Epithelial cell of prostate (primary cell): Measurements from ENCODE around the gene FRK.

Experiments
- DNase-seq: peaks from one replicate; pipeline ENCODE4 v3.0.0-alpha.2; 2011; ENCODE audit warnings: low read depth, low spot score
- H3K27ac ChIP-seq: fragments of 450-650 bp; 2 replicates; pipeline ENCODE4 v1.5.1; 2017; ENCODE audit warnings: mild to moderate bottlenecking

FRK gene

DNA sequence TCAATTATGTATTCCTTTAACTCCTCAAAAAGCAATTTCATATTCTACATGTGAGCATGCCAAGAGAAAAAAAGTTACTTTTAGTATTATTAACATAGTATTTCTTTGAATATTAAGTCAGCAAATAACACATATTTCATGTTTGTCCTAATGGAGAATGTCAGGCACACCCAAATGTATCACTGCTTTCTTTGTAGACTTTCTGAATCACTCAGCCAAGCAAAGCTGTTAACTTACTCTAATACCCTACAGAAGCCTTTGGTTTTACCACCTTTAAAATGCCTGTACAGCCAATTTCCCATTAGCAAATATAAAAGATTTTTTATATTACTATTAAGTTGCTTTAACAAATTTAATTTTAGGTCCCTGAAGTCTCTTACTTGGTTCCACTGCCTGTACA lies 23.8 kb downstream of the FRK start:
- H3K27ac ChIP-seq, result peak overlapping the region; percentile 50
- no peak for DNase-seq

DNA sequence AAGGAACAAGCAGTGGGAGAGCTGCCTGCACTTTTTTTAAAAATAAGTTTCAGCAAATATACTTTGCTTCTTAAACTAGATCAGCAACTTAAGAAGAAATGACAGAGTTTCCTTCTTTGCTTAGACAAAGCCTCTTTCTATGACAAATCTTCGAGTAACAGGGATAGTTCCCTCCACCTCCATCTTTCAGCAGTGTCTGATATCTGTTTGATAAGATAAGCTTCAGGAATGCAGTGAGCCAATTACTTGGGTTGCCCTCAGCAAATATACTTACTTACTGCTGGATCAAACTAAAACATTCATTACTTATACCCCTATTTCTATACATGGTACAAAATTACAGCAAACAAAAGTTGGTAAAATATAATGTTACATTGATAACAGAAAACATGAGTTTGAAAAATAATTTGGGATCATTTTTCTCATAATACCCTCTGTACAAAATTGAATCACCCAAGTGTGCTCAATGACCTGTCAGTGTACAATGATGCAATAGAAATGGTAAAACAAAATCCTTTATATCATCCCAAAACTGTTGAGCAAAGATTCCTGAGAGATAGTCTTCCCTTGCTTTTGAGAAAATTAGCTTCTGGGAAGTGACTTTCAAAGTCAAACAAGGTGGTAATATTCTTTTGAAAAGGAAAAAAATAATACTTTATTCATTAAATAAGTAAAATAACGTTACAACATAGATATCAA lies 24.5 kb downstream of the FRK start:
- DNase-seq, result no peak

DNA sequence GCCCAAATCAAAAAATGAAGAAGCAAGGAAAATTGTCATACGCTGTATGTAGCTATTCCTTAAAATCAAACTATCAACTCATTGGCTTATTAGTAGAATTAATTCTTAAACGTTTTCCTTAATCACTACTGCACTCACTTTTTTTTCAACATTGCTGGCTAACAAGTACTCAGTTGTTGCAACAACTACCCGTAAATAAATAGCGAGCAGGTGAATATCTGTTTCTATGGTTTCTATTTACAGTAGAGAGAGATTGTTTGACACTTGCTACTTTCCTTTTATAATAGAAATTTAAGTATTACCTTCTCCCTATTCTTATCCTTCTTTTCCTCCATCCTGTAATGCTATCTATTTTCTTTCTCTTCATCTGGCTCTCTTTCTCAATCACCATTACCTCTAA lies 25.1 kb downstream of the FRK start:
- DNase-seq, result no peak
- peak overlapping the region; percentile 50 for H3K27ac ChIP-seq

More for the DNA sequence above, 24.5 kb downstream of the FRK start:
- peak overlapping the region; percentile 50 for H3K27ac ChIP-seq

DNA sequence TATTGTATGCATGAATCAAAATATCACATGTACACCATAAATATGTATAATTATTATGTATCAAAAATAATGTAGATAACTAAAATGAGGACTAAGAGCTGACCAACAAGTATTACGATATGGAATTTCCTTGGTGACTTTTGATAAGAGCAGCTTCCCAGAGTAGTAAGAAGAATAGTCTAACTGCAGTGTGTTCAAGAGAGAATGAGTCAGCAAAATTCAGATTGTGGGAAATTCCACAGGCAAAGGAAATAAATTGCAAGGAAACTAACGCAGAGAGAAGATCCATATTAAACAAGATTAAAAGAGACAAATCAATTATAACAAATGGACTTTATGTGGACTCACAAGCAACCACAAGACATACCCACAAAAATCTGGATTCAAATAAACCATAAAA lies 26.4 kb downstream of the FRK start:
- H3K27ac ChIP-seq, result no peak overlapping the region
- DNase-seq, result no peak

DNA sequence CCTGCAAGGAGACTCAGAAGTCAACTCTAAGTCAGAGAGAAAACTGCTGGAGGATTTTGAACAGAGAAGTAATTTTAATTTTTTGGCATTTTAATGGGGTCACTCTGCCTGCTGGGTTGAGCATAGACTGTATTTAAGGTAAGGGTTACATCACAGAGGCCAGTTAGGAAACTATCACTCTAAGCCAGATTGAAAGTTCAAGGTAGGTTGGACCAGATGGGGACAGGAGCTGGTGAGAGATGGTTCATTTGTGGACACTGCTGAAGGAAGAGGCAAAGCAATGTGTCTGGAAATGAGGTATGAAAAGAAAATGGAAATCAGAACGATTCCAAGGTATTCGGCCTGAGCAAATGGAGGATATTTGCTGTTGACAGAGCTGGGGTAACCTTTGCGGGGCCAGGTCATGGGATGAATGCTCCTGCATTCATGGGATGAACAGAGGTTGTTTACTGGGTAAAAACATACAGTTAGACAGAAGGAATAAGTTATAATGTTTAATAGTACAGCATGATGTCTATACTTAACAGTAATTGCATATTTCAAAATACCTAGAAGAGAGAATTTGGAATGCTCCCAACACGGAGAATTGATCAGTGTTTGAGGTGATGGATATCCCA lies 26.9 kb downstream of the FRK start:
- no peak overlapping the region for H3K27ac ChIP-seq
- no peak for DNase-seq

DNA sequence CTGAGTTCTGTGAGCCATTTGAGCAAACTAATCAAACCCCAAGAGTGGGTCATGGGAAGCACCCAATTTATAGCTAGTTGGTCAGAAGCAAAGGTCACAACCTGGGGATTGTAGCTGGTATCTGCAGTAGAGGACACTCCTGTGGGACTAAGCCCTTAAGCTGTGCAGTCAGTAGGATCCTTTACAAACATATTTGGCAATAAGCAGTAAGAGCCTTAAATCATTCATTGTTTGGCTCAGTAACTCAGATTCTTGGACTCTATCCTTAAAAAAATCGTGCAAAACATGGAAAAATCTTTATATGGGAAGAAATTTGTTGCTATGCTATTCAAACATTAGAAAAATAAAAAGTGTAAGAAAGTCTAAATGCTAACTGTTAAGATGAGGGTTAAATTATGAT lies 29.9 kb downstream of the FRK start:
- no peak for DNase-seq
- H3K27ac ChIP-seq, result no peak overlapping the region

DNA sequence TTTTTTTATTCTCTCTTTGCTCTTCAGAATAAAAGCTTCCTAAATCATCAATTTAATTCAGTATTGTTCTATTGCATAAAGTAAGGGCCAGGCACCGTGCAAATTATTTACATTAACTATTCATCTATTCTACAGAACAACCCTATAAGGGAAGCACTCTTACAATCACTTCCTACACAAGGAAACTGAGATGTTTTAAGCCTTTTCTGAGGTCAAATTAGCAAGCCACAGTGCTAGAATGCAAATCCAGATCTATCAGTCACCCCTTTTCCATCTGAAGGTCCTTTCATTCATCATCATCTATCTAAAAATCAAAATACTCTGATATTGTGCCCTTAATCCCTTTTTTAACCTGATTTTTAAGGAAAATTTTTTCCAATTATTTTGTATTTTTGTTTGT lies 31.2 kb downstream of the FRK start:
- no peak for DNase-seq
- H3K27ac ChIP-seq, result no peak overlapping the region

DNA sequence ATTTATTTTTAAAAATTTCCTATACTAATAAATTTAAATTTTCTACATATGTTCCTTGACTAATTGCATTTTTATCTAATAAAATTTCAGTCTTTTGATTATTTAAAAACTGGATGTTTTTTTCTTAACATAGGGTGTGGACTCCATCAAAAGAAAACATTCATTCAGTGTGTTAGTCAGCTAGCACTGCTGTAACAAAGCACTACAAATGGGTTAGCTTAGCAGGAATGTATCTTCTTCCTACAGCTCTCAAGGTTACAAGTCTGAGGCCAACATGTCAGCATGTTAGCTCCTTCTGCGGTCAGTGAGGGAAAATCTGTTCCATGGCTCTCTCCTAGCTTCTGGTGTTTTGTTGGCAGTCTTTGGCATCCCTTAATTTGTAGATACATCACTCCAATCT lies 32.5 kb downstream of the FRK start:
- DNase-seq, result no peak
- no peak overlapping the region for H3K27ac ChIP-seq

DNA sequence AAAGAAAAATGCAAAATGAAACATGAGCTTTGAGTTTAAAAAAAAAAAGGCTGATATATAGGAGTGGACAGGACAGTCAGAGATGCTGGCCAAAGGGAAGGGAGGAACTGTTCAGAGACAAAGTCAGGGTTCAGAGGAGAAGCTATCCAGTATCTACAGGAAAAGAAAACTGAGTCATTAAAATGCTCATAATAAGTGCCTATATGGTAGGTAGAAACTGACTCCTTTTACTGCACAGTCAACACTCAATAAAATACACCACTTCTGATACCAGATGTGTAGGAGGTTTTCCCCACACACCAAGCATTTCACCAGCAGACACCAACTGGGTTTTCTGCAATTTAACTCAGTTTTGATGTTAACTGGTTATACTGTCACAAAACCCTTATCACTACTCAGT lies 32.9 kb downstream of the FRK start:
- DNase-seq, result no peak
- H3K27ac ChIP-seq, result no peak overlapping the region

DNA sequence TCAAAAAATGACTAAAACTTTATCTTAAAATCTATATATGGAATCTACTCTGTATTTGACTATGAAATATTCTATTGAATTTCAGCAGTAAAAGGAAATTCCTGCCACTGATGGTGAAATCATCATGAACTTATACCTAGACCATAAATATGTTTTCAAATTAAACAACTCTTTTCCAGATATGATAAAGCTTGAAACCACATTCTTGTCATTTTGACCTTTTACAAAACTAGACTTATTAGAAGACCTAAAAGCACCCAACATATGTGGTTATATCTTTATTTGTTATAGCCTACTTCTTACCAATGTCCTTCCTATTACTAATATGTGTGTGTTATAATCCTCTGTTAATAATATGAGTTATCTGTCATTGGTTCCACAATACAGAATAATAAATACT lies 35.3 kb downstream of the FRK start:
- DNase-seq, result no peak
- no peak overlapping the region for H3K27ac ChIP-seq

DNA sequence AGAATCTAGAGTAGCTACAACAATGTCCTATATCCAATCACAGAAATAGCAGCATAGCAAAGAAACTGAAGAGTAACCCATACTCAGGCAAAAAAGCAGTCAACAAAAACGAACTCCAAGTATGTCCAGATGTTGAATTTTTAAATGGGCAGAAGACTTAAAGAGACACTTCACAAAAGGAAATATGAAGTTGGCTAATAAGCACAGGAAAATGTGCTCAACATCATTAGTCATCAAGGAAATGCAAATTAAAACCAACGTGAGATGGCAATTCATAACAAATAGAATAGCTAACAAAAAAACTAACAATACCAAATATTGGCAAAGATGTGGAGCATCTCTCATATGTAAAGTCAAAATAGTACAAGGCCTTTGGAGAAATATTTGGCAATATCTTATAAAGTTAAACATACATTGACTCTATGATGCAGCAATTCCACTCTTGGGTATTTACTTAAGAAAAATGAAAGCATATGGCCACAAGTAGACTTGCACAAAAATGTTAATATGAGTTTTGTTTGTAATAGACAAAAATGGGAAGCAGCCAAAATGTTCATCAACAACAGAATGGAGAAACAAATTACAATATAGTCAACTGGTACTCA lies 37.7 kb downstream of the FRK start:
- H3K27ac ChIP-seq, result no peak overlapping the region
- DNase-seq, result no peak

DNA sequence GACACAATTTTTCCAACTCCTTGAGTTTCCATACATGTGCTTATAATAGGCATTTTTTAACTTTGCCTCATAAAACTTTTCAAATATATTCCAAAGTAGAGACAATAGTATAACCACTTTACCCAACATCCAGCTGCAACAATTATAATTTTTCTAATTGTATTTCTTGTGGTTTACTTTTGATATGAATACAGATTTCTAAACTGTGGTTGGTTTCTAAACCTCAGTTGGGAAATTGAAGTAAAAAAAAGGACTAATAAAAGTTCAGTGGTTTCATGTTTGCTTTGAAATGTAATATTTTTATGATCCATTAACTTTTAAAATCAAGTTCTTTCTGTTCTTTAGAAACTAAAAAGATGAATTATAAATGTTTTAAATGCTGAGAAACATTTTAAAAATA lies 40.0 kb downstream of the FRK start:
- H3K27ac ChIP-seq, result no peak overlapping the region
- DNase-seq, result no peak

DNA sequence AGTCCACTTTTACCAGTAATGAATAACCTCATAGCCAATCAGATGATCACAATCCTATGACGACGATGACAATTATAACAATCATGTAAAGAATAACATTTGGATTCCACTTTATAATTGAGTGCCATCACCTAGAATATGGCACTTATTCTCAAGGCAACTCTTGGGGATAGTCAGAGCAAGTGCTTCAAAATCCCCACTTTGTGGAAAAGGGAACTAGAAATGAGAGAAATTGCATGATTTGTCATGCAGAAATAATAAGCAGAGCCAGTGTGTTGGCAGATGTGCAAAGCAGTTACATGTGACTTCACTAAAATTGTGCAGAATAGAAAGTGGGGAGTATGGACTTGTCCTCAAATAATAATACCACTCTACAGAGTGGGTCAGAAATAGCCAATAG lies 41.3 kb downstream of the FRK start:
- H3K27ac ChIP-seq, result no peak overlapping the region
- no peak for DNase-seq

DNA sequence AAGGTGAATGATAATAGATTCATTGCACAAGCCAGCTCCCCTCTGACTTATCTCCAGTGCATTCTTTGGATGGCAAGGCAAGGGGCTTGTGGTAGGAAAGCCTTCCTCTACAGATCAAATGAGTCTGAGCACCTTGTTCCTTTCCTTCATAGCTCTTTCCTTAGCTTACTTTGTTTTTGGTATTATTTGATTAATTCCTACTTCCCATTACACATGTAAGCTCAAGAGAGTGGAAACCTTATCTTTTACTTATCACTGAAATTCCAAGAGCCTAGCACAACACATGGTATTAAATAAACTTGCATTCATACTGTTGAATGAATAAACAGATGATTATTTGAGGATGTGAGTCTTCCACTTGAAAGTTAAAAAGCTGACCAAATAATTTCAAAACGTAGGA lies 41.7 kb downstream of the FRK start:
- no peak for DNase-seq
- no peak overlapping the region for H3K27ac ChIP-seq

DNA sequence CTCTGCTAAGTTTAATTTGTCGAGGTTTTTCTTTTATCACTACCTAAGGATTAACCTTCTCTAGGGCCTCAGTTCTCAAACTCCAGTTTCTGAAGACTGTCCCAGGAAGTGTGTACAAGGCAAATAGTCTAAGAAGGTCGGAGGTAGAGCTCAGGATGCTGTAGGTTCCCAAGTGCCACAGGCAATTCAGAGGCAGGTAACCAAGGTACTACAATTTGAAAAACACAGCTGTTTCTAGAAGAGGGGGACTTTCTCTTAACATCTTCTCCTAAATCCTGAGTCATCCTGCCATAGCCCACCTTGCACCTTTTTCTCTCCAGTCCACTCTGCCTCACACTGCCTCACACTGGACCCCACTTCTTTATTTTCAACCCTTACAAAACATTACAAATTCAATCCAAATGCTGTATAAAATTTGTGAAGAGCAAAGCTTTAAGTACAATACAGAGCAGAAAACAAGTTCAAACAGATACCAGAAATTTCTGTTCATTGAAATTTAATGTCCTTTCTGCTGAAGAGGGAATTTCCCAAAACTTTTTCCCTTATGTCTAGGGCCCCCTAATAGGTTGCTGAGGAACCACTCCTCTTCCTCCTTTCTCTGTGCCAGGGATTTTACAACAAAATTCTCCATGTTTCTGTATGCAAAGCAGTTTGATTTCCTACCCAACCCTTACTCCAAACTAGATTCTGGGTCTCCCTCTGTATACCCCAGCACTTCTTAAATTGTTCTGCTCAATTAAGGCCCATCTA lies 43.0 kb downstream of the FRK start:
- DNase-seq, result no peak
- H3K27ac ChIP-seq, result peak overlapping the region; percentile 18

DNA sequence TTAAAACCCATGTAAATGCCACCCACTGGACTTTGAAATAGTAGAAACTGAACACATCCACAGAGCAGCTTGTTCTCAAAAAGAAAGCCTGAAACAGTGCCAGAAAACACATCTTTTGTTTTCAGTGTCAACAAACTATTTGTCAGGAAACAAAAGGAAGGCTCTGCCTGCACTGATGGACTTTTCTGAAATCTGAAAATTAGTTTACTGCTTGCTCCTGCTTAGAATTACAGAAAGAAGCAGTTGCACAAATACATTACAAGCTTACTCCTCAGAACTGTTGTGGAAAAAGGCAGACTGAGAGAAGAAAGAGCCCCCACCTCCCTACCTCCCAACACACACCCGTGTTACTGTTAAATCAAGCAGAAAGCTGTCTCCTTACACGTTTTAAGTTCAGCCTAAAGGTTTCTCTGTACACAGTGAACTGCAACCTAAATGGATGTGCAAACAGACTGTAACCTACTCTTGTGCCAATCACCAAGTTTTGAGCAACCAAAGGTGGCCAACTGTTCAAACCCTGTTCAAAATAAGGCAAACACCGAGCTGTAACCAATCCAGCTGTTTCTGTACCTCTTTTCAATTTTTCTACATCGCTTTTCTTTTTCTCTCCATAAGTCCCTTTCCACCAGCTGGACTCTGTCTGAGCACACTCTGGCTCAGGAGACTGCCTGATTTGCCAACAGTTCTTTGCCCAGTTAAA lies 43.7 kb downstream of the FRK start:
- no peak for DNase-seq
- H3K27ac ChIP-seq, result peak overlapping the region; percentile 18

DNA sequence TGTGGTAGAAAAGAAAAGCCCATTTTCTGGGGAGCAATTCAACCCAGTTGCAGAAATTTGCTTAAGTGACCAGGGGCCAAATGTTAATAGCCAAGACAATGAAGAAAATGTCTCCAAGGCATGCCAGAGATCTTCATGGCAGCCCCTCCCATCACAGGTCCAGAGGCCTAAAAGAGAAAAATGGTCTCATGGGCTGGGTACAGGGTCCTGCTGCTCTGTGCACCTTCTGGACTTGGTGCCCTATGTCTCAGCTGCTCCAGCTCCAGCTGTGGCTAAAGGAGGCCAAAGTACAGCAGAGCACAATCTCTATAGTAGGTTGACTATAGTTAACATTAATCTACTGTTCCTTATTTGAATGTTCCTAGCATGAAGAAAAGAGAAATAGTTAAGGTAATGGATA lies 44.7 kb downstream of the FRK start:
- H3K27ac ChIP-seq, result no peak overlapping the region
- no peak for DNase-seq

DNA sequence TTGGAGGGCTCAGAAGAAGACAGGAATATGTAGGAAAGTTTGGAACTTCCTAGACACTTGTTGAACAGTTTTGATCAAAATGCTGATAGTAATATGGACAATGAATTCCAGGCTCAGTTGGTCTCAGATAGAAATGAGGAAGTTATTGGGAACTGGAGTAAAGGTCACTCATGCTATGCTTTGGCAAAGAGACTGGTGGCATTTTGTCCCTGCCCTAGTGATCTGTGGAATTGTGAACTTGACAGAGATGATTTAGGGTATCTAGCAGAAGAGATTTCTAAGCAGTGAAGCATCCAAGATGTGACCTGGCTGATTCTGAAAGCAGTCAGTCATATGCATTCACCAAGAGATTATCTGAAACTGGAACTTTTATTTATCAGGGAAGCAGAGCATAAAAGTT lies 45.1 kb downstream of the FRK start:
- no peak overlapping the region for H3K27ac ChIP-seq
- no peak for DNase-seq

DNA sequence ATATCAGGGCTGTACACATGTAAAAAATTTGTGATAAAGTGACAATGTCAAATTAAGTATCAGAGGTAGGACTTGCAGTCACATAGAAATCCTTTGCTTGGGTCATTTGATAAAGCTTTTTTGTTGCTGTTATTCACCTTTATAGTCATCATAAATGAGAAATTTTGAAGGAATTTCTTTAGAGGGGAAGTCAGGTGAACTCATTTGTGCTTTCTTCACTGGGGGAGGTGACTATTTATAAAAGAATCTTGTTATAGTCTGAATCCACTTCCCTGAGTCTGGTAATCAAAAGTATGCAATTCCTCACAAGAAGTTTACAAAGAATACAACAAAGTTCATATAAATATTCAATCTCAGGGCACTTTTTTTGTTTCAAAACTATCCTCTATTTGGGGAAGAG lies 47.7 kb downstream of the FRK start:
- H3K27ac ChIP-seq, result peak overlapping the region; percentile 50
- no peak for DNase-seq

DNA sequence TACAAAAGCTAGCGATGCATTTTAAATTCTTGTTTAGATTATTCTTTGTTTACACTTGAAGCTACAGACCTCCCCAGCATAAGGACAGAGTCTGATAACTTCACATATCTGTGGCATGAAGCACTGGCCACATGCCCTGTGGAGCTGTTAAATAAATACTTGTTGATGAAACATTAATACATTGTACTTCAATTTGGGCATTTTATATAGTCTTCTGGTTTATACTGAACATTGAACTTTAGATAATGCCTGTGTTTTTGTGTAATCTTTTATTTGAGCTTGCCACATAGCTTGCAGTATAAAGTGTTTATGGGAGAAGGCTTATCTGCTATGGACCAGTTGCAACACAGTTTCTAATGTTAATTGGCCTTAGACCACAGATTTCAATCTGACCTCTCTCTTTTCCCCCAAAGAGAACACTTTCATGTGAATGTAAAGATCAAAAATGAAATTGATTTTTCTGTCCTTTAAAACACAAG lies 48.2 kb downstream of the FRK start:
- peak overlapping the region; percentile 50 for H3K27ac ChIP-seq
- no peak for DNase-seq
